Pulmonary artery endothelial cell (primary cell): ENCODE data around the gene PANK3. TPM values are rescaled to one million over a fixed set of nuclear protein-coding genes. Genes with fewer than 3 reads are reported as not detected.
"Not testable (repeated sequence)": the region's sequence is repeated elsewhere in the genome, so short reads cannot be mapped to it uniquely, and the experiment has no call there.

Source experiments
- DNase-seq: peaks from one replicate; pipeline ENCODE4 v3.0.0-alpha.2; 2011; ENCODE audit warnings: low read depth, low spot score
- total RNA-seq: library from RNA; depleted of rRNA; stranded (reverse); fragments of >200 nt; gene quantifications from 2 replicates; pipeline ENCODE4 v1.2.3, GENCODE V29; 2014

Gene PANK3
- total RNA-seq, 1 donor from 2014 or later: 41.7 TPM

DNA sequence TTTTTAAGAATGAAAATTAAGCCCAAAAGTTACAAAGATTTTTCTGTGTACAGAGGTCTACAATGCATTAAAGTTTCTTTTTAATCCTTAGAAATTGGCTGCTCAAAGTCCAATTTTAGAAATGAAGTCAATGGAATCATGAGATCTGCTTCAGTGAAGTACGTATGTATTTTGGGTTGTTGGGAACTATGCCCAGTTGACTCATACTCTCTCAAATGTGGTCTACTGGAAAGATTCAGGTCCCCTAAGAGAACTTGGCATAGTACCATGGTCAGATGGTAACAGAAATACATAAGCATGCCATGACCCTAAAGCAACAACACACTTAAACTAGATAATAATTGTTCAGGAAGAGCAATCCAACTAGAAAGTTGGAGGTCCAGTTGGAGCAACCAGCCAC, 27.0 kb downstream of the PANK3 start:
- no peak for DNase-seq

DNA sequence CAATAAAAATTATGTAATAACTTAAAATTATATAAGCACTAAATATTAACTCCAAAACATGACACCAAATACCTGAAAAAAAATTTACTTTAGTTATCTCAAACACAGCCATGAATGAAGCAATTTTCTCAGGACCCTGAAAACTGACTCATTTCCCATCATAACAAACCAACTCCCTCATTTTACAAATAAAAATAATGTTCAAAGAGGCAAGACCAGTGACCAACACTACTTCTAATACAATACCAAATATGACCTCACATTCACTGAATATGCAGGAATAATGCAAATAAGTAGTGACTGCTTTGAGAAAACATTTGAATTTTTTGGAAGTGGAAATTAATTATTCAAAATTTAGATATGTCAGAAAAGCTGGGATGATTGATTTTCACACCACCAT, 28.5 kb downstream of the PANK3 start:
- DNase-seq: no peak

DNA sequence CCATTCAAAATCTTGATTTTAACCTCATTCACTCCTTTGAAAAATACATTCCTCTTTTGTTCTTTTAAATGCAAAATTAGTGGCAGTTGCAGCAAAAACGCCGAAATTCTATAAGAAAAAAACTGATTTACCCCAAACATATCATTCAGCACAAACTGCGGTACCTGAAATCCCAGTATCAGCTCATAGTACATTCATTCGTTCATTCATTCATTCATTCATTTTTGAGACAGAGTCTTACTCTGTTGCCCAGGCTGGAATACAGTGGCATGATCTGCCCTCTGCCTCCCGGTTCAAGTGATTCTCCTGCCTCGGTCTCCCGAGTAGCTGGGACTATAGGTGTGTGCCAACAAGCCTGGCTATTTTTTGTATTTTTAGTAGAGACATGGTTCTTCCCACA, 29.6 kb downstream of the PANK3 start:
- no peak for DNase-seq

DNA sequence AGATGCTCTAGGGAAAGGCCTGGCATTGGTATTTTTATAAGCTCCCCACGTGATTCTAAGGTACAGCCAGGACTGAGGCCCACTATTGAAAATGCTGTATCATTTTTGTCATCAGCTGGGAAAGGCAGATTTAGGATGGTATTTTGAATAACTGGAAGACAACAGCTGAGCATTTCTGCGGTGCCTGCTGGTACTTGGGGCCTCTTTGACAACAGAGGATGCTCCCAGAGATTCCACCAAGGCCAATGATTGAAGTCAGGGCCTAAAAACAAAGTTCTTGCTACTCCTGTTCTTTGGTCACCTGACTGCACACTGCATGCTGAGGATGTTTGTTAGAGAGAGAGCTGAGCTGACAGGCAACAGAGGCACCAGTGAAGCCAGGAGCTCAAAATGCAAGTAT, 42.0 kb downstream of the PANK3 start:
- no peak for DNase-seq

DNA sequence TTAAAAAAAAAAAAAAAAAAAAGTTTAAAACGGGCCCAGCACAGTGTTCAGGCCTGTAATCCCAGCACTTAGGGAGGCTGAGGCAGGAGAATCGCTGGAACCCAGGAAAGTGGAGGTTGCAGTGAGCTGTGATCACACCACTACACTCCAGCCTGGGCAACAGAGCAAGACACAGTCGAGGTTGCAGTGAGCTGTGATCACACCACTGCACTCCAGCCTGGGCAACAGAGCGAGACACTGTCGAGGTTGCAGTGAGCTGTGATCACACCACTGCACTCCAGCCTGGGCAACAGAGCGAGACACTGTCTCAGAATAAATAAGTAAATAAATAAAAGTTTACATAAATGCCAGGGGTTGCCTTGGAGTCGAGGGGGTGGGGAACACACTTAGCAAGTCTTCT, 44.8 kb downstream of the PANK3 start:
- not testable (repeated sequence) for DNase-seq

DNA sequence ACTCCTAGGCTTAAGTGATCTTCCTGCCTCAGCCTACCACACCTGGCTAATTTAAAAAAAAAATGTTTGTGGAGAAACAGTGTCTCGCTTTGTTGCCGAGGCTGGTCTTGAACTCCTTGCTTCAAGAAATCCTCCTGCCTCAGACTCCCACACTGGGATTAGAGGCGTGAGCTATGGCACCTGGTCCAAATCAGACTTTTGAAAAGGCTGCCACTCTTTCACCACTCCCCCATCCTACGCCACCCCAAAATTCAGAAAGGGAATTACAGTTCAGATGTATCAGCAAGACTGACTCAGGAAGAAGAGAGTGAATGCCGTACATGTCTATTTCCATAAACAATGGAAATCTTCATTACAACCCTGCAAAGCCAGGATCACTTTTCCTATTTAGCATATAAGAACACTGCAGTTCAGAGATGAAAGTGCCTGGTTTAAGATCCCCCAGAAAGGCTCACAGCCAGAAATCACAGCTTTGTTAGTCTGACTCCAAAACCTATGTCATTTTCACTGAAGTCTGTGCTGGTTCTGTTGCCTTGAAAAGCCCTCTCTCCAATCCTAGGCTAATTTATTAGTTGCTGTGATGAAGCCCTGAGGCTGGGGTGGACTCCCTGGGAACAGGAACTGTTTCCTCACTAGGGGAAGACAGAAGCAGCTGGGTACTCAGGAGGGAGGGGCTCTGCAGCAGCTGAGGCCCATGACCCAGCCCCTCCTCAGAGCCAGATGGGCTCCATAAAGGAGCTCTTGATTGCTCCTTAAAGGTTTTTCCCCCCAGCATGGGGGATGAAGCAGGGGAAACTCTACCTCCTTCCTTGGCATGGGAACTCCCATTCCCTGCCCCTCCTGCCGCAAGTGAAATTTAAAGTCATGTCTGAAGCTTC, 46.9 kb downstream of the PANK3 start:
- DNase-seq: no peak

DNA sequence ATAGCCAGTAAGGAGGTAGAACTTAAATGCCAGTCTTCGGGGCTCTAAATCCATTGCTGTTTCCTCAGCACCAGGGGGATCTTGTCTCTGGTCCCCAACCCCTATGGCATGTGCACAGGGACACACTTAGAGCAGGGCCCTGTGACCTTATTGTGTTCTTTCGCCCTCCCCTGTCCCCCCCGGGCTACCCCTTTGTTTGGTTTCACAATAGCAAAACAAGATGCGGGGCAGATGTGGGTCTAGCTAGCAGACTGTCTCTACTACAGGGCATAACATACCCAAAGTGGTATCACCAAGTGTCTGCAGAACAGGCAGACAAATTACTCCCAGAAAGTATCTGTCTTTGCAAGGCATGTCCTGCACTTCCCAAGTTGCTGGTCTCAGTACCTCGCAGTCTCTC, 48.0 kb downstream of the PANK3 start:
- DNase-seq: no peak

DNA sequence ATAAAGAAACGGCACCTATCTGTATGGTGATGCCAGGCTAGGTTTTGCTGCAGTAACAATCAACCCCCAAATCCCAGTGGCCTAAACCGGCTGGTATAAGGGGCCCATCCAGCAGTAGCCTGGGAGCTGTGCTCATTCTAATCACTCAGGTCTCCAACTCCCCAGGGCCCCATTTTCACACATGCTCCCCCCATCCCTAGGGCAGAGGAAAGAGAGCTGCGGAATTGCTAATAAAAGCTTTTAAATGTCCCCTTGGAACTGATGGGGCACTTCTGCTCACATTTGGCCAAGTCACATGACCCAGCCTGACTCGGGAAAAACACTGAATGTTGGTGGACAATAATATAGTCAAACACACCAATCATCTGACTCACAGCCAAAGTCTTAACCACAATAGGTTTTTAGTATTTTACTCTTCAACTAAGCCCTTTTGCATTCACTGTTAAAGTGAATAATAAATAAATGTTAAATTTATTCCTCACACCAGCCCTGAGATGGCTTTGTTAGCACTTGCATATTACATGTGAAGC, 48.5 kb downstream of the PANK3 start:
- DNase-seq: no peak

DNA sequence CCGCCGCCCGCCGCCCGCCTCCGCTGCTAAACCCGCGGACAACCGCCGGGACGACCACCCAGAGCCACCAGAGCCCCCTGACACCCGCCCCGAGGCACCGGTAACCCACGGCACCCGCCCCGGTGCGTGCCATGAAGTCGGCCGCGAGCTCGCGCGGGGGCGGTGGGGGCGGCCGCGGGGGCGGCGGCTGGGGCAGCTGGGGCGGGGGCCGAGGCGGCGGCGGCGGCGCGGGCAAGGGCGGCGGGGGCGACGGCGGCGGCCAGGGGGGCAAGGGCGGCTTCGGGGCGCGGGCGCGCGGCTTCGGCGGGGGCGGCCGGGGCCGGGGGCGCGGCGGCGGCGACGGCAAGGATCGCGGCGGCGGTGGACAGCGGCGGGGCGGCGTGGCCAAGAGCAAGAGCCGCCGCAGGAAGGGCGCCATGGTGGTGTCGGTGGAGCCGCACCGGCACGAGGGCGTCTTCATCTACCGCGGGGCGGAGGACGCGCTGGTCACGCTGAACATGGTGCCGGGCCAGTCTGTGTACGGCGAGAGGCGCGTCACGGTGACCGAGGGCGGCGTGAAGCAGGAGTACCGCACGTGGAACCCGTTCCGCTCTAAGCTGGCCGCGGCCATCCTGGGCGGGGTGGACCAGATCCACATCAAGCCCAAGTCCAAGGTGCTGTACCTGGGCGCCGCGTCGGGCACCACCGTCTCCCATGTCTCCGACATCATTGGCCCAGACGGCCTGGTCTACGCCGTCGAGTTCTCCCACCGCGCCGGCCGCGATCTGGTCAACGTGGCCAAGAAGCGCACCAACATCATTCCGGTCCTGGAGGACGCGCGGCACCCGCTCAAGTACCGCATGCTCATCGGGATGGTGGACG, 49.6 kb downstream of the PANK3 start:
- DNase-seq: no peak

DNA sequence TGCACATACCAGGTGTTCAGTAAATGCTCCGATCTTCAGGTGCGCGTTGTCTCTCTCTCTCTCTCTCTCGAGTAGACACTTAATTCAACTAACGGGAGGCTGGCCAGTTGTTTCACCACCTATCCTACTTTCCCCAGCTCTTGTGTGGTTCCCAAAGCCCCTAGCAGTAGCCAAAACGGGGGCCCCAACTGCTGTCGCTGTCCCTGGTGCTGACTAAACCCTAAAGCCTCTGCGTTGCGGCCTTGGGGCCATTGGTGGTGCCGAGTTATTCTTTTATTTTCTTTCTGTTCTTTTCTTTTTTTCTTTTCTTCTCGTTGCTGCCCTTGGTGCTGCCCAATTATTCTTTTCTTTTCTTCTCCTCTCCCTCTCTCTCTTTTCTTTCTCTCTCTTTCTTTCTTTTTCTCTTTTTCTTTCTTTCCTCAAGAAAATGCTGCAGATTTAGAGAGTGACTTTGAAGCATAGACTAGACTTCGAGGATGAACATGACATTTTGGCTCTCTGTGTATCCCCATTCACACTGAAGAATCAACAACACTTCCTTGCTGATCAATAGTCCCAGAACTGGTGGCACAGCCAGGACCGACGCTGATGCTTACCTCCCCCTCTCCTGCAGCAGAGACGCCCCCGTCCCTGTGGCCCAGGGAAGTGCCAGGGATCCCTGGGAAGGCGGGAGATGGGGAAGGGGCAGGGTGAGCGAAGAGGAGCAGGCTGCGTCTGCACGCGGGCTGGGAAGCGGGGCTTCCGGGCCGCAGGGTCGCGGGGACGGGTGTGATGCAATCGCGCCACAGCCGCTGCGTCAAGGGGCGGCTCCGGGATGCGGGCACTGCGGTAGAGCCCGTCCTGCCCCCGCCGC, 50.4 kb downstream of the PANK3 start, which contains the start of gene FBLL1:
TSS of gene FBLL1 (plus strand) at position 785 of the 853 bp plus-strand sequence. CDS start 200 bp downstream, outside the sequence.
- DNase-seq: no peak

DNA sequence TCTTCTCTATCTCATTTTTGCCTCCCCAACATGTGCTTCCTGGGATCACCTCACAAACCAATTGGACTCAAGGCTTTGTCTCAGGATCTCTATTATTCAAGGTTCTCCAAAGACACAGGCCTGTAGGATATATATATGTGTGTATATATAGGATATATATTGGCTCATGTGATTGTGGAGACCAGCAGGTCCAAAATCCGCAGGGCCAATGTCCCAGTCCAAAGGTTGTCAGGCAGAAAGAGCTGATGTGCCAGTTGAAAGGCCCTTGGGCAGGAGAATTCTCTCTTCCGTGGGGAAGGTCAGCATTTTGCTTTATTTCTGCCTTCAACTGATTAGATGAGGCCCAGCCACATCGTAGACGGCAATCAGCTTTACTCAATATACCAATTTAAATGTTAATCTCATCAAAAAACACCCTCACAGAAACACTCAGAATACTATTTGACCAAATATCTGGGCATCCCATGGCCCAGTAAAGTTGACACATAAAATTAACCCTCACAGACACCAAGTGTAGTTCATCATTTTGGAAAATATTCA, 51.3 kb downstream of the PANK3 start:
- DNase-seq: no peak

DNA sequence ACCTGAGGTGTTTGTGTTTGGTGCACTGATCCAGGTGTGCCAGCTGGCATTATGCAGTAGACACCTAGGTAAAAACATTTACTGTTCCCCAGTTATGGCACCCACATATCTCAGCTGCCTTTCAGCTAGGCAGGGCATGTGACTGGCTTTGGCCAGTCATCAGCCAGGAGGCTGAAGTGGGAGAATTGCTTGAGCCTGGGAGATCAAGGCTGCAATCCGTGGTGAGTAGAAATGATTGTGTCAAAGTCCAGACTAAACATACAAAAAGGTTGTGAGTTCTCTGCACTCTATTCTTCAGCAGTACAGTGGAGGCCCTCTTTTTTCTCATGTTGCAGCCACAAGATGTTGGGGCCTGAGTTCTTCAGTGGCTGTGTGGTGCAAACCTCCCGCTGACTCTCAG, 53.3 kb downstream of the PANK3 start:
- DNase-seq: no peak

DNA sequence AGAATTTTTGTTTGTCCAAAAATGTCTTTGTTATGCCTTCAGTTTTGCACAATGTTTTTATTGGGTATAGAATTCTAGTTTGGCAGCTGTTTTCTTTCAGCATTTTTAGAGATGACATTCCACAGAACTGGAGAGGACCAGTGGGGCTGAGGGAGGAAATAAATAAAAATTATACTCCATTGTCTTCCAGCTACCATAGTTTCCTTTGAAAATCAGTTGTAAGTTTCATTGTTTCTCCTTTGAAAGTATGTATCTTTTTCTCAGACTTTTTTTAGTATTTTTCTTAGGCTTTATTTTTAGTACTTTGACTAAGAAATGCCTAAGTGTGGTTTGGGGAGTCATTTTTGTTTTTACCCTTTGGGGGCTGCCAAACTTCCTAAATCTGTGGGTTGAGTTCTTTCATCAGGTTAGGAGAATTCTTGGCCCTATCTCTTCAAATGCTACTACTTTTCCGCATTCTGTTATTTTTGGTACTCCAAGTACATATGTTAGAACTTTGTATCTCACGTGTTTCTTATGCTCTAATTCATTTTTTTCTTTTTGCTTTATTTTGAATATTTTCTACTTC, 65.2 kb downstream of the PANK3 start:
- no peak for DNase-seq

DNA sequence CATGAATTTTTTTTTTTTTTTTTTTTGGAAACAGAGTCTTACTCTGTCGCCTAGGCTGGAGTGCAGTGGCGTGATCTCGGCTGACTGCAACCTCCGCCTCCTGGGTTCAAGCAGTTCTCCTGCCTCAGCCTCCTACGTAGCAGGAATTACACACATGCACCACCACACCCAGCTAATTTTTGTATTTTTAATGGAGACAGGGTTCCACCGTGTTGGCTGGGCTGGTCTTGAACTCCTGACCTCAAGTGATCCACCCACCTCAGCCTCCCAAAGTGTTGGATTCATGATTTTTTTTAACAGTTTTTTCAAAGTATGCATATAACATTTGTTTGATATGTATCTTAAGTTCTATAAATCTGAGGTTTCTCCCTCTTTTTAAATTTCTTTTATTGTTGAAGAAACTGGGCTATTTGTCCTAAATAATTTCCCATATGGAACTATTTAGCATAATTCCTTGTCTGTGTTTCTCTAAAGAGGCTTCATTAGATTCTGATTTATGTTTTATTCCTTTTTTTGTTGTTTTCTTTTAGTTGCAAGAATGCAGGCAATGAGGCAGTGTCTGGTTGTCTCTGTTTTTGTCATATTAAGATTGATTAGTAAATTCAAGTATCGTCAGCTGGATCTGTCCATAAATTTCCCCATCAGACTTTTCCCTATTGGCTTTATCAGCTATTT, 76.5 kb downstream of the PANK3 start:
- no peak for DNase-seq

Other genes starting within 250 kb of the PANK3 start
- 137 and 148 TPM in 2 replicates for gene RARS1, start 92.9 kb downstream of the PANK3 start, total RNA-seq
- gene FBLL1, start 50.1 kb downstream of the PANK3 start, total RNA-seq: 0.39 and 0.86 TPM in 2 replicates